ENCODE data around the gene TRAM2.
A peak's percentile ranks its signal among the peaks of the same experiment; 100 is the strongest.

Gene TRAM2, protein sequence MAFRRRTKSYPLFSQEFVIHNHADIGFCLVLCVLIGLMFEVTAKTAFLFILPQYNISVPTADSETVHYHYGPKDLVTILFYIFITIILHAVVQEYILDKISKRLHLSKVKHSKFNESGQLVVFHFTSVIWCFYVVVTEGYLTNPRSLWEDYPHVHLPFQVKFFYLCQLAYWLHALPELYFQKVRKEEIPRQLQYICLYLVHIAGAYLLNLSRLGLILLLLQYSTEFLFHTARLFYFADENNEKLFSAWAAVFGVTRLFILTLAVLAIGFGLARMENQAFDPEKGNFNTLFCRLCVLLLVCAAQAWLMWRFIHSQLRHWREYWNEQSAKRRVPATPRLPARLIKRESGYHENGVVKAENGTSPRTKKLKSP

DNA sequence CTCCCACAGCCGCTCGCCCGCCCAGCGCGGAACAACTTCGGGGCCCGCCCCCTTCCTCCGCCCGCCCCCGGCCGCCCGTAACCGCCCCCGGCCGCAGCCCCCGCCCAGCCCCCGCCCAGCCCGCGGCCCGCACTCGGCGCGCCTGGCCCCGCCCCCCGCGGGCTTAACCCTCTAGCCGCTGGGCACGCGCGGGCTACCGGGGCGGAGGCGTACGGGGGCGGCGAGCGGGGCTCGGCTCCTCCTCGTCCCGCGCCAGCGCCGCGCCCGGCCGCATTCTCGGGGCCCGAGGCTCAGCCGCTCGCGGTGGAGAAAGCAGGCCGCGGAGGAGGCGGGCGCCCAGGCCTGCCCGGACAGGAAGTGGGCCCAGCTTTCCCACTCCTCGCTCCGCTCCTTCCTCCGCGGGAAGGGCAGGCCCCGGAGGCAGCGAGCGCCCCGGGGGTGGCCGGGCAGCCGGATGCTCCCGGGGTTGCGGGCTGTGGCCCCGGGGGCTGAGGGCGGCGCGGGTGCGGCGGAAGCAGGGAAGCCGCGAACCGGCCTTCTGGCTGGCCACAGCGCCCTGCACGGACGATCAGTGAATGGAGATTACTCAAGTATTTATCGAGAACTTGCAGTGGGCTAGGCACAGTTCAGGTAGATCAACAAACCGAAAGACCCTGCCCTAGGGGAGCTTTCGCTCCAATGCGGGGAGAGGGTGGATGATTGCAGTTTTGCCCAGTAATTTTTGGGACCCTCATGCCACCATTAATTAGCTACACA lies at the start of gene TRAM2:
Gene TRAM2, minus strand, starts transcription at position 39 of the 756 bp plus-strand sequence. CDS start 145 bp downstream, outside the sequence.
- DNase-seq, result peak; percentile 76

DNA sequence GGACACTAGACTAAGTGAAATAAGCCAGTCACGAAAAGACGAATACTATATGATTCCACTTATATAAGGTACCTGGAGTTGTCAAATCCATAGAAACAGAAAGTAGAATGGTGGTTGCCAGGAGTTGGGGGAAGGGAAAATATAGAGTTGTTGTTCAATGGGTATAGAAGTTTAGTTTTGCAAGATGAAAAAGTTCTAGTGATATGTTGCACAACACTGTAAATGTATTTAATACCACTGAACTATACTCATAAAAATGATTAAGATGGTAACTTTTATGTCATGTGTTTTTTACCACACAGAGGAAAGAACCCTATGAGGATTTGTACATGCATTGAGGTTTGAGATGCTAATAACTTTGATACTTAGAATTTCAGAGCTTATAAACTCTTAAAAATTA lies 46.0 kb upstream of the TRAM2 start:
- no peak for DNase-seq

DNA sequence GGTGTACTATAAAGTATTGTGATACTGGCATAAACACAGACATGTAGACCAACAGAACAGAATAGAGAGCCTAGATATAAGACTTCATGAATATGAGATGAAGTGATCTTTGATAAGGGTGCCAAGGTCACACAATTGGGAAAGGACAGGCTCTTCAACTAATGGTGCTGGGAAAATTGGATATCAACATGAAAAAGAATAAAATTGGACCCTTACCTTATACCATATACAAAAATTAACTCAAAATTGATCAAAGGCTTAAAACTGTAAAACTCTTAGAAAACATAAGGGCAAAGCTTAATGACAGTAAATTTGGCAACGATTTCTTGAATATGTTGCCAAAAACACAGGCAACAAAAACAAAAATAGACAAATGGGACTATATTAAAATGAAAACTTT lies 44.8 kb upstream of the TRAM2 start:
- DNase-seq, result no peak

DNA sequence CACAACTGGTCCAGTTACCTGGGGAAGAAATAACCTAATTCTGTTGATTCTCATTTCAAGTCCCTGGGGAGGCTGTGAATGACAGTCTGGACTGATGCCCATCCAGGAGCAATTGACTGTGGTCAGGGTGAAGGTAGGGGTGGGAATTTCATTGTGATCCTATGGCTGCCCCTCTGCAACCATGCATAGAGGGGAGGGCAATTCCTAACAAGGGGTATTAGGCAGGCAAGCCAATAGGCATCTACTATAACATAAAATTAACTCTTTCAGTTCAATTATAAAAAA lies 44.0 kb upstream of the TRAM2 start:
- DNase-seq, result no peak

DNA sequence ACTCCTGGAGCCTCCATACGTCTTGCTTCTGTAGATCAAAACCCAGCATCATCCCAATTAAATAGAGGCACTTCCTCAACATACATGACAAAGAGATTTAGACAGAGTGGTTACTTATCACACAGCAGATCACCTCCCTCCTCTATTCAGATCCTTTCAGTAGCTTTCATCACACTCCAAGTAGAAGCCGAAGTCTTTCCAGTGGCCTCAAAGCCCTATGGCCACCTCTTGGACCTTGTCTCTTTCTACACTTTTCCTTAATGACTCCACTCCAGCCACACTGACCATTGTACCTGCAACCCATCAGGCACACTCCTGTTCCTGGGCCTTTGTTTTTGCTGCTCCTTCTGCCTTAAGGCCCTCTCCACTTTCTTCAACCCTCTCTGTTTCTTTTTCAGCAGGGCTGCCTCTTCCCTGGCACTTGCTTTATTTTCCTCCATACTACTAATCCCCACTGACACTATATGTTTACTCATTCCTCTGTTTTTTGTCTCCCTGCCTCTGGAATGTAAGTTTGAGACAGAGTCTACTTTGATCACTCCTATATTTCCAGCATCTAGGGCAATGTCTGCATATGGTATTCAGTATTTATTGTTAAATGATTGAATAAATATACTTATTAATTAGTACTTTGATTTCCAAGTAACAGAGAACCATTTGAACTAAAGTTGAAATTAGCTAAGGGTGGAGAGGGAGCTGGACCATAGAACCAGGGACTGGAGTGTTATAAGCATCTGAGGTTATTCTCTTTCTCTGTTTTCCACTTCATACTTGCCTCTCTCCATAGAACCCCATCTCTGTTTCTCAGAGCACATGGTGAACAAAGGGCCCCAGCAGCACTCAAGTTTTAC lies 43.4 kb upstream of the TRAM2 start:
- no peak for DNase-seq

DNA sequence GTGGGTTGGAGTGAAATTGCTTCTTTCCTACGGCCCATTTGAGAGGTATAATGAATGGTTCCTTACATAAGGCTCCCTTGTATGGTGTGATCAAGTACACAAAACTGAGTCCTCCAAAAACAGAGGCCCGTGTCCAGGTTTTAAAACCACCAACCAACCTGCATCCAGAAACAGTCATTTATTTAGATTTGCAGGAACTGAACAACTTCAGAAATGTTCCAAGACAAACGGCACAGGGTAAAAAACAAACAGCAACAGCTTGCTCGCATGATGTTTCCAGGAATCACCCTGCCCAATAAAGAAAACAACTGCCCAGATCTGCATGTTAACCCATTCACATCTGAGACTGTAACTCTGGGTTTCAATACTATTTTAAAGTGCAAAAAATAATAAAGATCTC lies 40.2 kb upstream of the TRAM2 start:
- peak; percentile 29 for DNase-seq

DNA sequence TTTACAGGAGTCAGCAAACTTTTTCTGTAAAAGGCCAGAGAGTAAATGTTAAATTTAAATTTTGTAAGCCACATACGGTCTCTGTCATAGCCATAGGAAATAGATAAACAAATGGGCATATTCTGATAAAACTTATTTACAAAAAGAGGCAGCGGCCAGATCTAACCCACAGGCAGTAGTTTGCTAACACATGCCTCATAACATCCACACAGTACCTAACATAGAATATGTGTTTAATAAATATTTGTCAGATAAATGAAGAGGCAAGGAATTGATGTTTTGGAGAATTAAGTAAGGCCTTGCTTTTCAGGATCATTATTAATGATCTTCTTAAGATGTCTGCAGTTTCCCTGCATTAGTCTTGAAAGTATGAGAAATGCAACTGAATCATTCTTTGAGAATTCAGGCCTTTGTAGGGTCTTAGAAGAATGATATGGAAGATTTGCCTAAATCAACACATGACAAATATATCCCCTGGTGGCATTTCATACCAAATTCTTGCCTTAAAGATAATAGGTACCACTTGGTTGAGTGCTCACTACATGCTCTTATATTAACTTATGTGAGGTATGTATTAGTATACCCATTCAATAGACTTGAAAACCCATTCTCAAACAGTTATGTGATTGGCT lies 39.3 kb upstream of the TRAM2 start:
- no peak for DNase-seq

DNA sequence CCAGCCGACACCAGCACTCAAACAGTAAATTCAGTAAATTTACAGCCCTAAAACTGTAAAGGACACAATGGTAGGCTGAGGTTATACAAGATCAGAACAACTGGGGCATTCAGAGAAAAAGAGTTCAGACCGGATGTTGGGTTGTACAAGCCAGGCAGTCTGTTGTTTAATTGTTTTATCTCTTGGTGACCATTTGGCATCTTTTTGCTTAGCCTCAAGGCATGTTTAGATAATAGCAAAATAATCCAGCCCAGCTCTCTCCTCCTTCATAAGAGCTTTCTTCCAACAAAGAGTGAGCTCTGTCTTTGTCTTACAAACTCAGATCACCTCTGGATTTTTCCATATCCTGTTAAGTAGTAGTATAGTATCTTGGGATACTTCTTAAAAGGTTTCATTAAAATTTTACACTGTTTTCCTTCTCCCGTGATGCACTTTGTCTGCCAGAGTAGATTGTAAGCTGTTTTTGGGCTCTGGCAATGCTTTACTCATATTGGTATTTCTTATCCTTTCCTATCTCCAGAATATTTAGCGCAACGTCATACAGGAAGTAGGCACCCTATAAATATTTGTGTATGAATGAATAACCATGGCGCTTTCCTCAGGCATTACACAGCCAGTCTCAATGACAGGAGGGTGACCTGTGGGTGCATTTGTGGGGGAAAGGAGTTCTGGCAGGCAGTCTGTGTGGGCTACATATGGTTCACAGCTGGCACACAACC lies 35.6 kb upstream of the TRAM2 start:
- no peak for DNase-seq

DNA sequence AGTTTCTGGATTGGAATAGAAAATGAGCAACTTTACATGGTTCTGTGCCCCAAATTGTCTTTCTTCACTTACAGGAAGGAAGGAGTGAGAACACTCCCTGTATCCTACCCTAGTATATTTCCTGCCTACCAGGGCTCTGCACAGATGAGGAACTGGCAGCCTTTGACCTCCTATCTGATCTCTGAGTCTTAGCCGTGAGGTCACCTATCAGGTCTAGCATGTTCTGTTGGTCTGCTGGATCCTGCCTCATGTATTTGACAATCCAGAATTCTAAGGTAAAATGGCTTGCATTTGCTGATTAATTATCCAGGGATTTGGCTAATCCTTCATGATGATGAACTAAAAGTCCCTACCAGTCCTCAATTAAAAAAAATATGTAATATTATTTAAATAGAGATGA lies 35.0 kb upstream of the TRAM2 start:
- DNase-seq, result no peak

DNA sequence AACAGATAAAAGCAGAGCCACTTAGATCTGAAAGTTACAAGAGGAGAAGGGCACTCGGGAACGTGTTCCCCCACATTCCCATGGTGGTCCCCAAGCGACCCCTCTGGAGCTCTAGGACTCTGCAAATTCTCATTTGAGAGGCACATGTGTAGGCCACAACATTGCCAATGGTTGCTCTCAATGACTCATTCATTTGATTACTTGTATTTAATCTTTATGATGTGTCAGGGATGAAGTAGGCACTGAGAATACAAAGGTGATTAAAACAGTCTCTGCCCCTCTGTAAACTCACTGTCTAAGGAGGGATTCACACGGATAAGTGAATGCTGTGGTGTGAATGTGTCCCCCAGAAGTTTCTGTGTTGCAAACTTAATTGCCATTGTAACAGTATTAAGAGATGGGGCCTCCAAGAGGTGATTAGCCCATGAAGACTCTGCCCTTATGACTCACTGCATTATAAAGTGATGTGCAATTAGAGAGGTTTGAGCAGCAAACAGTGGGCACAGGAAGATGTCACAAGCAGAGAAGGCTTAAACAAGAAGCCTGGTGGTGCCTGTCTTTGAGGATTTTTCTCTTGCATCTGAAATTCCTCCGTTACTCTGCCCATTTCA lies 34.0 kb upstream of the TRAM2 start:
- DNase-seq, result no peak

DNA sequence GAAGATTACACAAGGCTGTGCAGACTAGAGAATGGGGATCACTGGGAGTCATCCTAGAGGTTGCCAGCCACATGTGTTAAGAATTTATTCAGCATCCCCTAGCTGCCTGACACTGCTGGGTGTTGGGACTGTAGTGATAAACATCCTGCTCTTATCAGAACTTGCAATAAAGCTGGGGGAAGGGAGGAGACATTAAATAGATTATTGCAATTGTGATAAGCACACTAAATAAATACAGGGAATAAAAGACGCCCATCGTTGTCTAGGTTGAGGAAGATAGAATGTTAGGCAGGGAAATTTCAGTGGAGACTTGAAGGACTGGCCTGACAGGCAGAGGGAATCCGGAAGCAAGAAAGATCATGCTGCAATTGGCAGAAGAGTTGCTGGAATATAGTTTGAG lies 33.2 kb upstream of the TRAM2 start:
- no peak for DNase-seq

DNA sequence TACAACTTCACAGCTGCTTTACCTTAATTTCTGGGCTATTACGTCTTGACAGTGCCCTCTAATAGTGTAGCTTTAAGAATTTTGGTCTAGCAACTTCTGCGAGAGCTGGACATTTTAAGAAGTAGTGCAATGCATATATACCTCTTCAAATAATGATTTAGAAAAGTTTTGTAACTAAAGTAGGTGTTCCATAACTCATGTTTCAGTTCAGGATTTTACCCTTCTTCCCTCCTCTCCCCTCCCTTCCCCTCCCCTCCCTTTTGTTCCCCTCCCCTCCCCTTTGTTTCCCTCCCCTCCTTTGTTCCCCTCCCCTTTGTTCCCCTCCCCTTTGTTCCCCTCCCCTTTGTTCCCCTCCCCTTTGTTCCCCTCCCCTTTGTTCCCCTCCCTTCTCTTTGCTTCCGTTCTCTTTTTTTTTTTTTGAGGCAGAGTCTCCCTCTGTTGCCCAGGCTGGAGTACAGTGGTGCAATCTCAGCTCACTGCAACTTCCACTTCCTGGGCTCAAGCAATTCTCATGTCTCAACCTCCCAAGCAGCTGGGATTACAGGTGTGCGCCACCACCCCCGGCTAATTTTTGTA lies 28.8 kb upstream of the TRAM2 start:
- no peak for DNase-seq

DNA sequence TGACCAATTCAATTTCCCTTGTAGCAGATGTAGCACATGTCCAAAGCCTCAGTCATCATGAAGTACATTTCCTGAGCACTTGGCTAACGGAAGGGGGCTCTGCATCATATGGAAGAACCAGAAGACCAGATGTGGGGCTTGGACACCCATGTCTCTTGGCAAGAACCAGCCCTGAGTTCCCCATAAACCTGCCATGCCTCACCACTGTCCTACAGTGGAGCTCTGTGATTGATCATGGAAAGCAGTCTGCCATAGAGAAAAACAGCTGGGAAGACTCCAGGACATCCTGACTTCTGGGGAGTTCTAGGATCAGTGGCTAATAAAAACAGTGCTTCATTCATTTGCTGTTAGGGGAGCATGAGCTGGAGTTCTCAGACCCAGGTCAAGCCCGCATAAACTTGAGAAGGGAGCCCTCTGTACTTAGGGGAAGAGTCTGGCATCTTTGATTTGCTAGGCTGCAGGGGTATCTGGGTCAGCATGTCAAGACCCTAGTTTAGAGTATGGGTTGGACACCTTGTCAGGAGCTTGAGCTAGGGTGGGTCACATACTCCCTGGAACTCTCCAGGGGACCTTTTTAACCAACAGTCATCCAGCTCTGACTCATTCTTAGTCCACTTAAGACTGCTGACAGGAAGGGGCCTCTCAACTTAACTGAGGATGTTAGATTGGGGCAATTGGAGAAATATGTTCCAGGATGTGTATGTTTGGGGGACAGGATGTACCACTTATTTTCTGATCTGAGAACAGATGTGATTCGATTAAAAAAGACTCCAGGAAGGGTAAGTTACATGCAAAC lies 26.3 kb upstream of the TRAM2 start:
- no peak for DNase-seq

DNA sequence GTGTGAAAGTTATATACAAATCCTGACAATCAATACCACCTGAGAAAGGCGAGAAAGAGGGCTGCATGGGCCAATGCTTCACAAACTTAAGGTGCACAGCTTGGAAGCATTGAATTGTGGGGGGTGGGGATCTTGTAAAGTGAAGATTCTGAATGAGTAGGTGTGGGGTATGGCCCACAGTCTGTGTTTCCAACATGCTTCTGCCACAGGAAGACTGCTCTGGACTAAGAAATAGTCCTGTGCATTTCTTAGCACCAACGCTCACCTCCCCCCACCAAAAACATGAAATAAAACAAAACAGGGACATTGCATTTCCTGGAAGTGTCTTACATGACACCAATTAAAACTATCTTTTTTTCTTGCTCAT lies 21.9 kb upstream of the TRAM2 start:
- DNase-seq, result no peak

DNA sequence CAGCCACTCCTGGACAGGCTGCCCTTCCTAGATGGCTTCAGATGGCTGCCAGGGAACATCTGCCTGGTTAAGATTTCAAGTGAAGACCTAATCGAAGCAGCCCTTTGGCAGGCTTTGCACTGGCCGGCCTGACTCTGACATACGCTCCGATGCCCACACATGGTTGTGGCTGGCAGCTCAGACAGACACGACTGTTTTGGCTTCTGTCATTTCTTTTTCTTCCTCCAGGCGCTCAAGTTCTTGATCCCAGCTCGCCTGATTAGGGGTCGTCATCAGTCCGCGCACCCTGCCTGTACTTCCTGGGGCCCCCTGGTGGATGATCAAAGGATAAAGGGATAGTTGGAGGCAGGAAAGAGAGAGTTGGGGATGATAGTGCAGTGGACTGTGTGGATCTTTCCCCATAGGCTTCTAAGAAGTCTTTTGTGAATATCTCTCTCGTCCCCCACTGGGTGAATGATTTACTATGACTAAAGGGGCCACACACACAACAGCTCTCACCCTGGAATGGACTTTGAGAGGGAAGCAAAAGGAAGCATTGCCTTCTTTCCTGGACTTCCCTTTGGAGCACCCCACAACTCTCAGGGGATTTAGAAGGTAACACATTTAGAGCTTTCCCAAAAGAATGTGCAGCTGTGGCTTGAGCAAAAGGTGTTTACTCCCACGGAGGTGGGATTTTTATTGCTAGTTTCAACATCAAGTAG lies 21.4 kb upstream of the TRAM2 start:
- no peak for DNase-seq

DNA sequence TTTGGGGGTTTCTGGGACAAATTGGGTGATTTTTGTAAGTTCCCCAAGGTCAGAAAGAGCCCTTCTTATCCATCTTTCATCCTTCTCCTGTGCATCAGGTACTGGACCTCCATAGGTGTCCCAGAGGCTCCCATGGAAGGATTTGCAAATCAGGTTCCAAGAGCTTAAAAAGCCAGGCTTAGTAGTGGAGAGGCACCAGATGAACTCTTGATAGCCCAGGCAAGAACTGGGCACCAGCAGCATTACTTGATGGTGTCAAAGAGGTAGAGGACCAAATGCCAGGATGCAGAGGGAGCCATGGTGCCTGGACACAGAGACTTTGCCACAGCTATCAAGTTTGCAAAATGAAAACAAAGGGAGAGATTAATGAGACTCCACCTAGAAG lies 20.9 kb upstream of the TRAM2 start:
- no peak for DNase-seq

DNA sequence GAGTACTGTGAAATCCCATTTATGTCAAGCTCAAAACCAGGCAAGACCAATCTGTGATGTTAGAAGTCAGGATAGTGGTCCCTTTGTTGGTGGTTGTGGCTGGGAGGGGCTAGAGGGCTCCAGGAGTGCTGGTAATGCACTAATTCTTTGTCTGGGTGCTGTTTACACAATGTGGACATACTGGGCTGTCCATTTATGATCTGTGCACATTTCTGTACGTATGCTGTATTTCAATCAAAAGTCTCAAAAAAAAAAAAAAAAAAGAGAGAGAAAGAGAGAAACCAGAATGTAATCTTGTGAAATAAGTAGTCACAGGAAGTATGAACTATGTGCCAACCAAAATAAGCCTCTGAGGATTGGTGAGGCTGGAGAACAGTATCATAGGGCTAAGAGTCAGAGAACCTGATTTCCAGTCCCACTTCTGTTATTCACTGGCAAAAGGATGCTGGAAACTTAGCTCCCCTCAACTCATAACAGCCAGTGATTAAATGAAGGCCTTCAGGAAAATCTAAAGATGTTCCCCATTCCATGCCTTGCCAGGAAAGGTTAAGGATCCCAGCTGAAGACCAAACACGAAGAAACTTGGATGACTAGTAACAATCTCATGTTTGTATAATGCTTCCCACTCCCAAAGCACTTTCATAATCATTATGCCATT lies 19.6 kb upstream of the TRAM2 start:
- no peak for DNase-seq

DNA sequence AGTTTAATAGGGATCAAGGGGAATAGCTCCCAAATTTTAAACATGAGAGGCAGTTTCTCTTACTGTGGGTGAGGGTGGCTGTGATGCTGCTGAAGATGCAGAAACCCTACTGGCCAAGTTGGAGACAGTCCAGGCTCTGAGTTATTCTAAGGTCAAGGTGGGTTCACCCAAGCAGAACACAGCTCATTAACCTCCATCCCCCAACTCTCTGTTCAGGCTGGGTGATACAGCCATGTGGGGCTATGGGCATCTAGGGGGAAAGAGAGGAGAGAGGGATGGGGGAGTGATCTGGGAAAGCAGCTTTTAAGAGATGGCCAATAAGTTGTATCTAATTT lies 18.9 kb upstream of the TRAM2 start:
- no peak for DNase-seq

DNA sequence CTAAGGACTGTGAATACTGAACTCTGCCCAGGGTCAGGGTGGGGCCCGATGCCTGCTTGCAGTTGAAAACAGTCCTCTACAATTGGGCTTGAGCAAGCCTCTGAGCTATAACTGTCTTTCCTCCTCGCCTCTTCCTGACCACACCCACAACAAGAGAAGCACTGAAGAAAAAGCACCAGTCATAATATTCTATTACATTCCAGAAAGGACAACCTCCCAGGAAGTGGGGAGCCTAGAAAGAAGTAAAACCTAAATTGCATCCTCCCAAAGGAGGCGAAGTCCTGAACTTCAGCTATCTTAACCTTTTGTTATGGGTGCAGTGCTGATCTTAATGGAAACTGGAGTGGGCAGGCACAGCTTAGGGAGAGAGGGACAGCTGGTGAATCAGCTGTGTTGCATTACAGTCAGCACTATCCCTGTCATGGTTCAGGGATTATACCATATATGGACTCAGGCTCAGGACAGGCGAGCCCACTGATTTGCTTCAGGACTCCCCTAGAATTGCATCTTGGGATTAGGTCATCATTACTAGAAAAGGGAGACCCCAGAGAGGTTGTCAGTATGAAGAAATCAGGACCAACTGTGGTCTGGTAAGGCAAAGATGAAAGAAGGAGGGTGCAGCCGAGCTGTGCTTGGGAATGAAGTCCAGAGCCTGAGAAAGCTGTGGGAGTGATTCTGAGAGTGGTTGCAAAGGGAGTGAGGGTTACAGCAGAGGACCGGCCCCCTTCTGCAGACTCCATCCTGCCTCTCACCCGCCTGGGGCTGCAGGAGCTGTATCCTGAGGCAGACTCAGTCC lies 18.3 kb upstream of the TRAM2 start:
- no peak for DNase-seq
